Progenitor cell of endocrine pancreas (in vitro differentiated cells): ENCODE data around the gene KCTD17. TPM values are rescaled to one million over a fixed set of nuclear protein-coding genes. Genes with fewer than 3 reads are reported as not detected.

Source experiments
- DNase-seq: peaks from one replicate; pipeline ENCODE4 v3.0.0; 2021; ENCODE audit warnings: low spot score; ENCODE audit not compliant: unreplicated experiment
- H3K27ac Mint-ChIP-seq: 2 replicates; pipeline ENCODE4 v1.8.0; 2021; ENCODE audit warnings: mild to moderate bottlenecking, moderate library complexity, mixed read lengths
- H3K27me3 Mint-ChIP-seq: 2 replicates; pipeline ENCODE4 v1.8.0; 2021; ENCODE audit warnings: mixed read lengths
- H3K36me3 Mint-ChIP-seq: 2 replicates; pipeline ENCODE4 v1.8.0; 2022; ENCODE audit warnings: mixed read lengths; ENCODE audit not compliant: insufficient read depth
- H3K4me1 Mint-ChIP-seq: 2 replicates; pipeline ENCODE4 v1.8.0; 2021; ENCODE audit warnings: low read depth, mixed read lengths
- H3K4me3 Mint-ChIP-seq: 2 replicates; pipeline ENCODE4 v1.8.0; 2021; ENCODE audit warnings: low read depth, mild to moderate bottlenecking, moderate library complexity, mixed read lengths
- H3K9me3 Mint-ChIP-seq: 2 replicates; pipeline ENCODE4 v1.8.0; 2021; ENCODE audit warnings: low read depth, mixed read lengths
- CTCF ChIP-seq: fragments of 200-600 bp; sonication (generic); IDR thresholded peaks from one replicate; pipeline ENCODE4 v1.5.0; 2021; ENCODE audit warnings: antibody characterized with exemption, mild to moderate bottlenecking; ENCODE audit not compliant: unreplicated experiment
- total RNA-seq: library from RNA; stranded (reverse); gene quantifications from 2 replicates; pipeline ENCODE4 v1.2.1, GENCODE V29; 2021

KCTD17 gene
- total RNA-seq, 1 donor from 2014 or later = 38.8 TPM

- Mint-ChIP-seq H3K36me3 (peaks cover 5% of the 10 kb centered on the region), H3K9me3 (no peaks in the 10 kb centered on the region), H3K4me1 (peaks cover 41% of the 10 kb centered on the region), H3K27ac (peak overlapping the region; percentile 49), H3K4me3 (no peak overlapping the region), H3K27me3 (no peaks in the 10 kb centered on the region)
- TF ChIP-seq CTCF = no peak
- DNase-seq = no peak
These were observed 20.8 kb upstream of the KCTD17 start for GRCh38 chr22:37030560-37031281.

- H3K4me1 Mint-ChIP-seq = peaks cover 44% of the 10 kb centered on the region
- no peak for DNase-seq
- peaks cover 3% of the 10 kb centered on the region for H3K36me3 Mint-ChIP-seq
- H3K4me3 Mint-ChIP-seq = peak overlapping the region; percentile 29
- no peak for TF ChIP-seq CTCF
- no peaks in the 10 kb centered on the region for H3K9me3 Mint-ChIP-seq
- H3K27ac Mint-ChIP-seq = peak overlapping the region; percentile 96
- no peaks in the 10 kb centered on the region for H3K27me3 Mint-ChIP-seq
These were observed 19.4 kb upstream of the KCTD17 start for GRCh38 chr22:37032134-37032534.

GRCh38 chr22:37032535-37033460 lies 18.7 kb upstream of the KCTD17 start:
- no peaks in the 10 kb centered on the region for H3K27me3 Mint-ChIP-seq
- DNase-seq = peak; percentile 63
- peaks cover 44% of the 10 kb centered on the region for H3K4me1 Mint-ChIP-seq
- H3K36me3 Mint-ChIP-seq = peaks cover 3% of the 10 kb centered on the region
- H3K9me3 Mint-ChIP-seq = no peaks in the 10 kb centered on the region
- H3K27ac Mint-ChIP-seq = peak overlapping the region; percentile 96
- peak overlapping the region; percentile 29 for H3K4me3 Mint-ChIP-seq
- TF ChIP-seq CTCF = no peak

GRCh38 chr22:37033605-37034430 lies 17.7 kb upstream of the KCTD17 start:
- H3K9me3 Mint-ChIP-seq = no peaks in the 10 kb centered on the region
- H3K27ac Mint-ChIP-seq = peak overlapping the region; percentile 96
- H3K4me1 Mint-ChIP-seq = peaks cover 44% of the 10 kb centered on the region
- peaks cover 2% of the 10 kb centered on the region for H3K36me3 Mint-ChIP-seq
- no peaks in the 10 kb centered on the region for H3K27me3 Mint-ChIP-seq
- H3K4me3 Mint-ChIP-seq = no peak overlapping the region
- no peak for TF ChIP-seq CTCF
- DNase-seq = no peak
